ENCODE measurements around the gene PRKAB1.

DNA sequence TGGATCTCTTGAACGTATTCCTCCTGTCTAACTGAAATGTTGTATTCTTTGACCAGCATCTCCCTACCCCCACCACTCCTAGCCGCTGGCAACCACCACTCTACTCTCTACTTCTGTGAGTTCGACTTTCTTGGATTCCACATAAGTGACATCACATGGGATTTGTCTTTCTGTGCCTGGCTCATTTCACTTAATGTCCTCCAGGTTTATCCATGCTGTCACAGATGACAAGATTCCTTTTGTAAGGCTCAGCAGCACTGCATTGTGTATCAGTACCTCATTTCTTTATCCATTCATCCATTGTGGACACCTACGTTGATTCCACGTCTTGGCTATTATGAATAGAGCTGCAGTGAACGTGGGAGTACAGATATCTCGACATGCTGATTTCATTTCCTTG is 10.5 kb downstream of the PRKAB1 start:
- TF ChIP-seq POLR2A (IDR thresholded peaks at IDR 0.05) (no peak), EP300 (IDR thresholded peaks at IDR 0.05; ENCODE audit: low read depth) (no peak), POLR2AphosphoS5 (IDR thresholded peaks at IDR 0.05) (no peak)
- TF ChIP-seq, protein P1, sequence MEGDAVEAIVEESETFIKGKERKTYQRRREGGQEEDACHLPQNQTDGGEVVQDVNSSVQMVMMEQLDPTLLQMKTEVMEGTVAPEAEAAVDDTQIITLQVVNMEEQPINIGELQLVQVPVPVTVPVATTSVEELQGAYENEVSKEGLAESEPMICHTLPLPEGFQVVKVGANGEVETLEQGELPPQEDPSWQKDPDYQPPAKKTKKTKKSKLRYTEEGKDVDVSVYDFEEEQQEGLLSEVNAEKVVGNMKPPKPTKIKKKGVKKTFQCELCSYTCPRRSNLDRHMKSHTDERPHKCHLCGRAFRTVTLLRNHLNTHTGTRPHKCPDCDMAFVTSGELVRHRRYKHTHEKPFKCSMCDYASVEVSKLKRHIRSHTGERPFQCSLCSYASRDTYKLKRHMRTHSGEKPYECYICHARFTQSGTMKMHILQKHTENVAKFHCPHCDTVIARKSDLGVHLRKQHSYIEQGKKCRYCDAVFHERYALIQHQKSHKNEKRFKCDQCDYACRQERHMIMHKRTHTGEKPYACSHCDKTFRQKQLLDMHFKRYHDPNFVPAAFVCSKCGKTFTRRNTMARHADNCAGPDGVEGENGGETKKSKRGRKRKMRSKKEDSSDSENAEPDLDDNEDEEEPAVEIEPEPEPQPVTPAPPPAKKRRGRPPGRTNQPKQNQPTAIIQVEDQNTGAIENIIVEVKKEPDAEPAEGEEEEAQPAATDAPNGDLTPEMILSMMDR (IDR thresholded peaks at IDR 0.05), result no peak
